SIG-M5 treated with dmso at 0.1 percent for 504 hours (cell line): Measurements from ENCODE around the gene NTN1.
"Not testable (repeated sequence)": the region's sequence is repeated elsewhere in the genome, so short reads cannot be mapped to it uniquely, and the experiment has no call there.

Experiments
- DNase-seq: peaks from one replicate; lab custom pipeline; 2025; ENCODE audit not compliant: unreplicated experiment; lab: John Stamatoyannopoulos, UW

NTN1 gene

DNA sequence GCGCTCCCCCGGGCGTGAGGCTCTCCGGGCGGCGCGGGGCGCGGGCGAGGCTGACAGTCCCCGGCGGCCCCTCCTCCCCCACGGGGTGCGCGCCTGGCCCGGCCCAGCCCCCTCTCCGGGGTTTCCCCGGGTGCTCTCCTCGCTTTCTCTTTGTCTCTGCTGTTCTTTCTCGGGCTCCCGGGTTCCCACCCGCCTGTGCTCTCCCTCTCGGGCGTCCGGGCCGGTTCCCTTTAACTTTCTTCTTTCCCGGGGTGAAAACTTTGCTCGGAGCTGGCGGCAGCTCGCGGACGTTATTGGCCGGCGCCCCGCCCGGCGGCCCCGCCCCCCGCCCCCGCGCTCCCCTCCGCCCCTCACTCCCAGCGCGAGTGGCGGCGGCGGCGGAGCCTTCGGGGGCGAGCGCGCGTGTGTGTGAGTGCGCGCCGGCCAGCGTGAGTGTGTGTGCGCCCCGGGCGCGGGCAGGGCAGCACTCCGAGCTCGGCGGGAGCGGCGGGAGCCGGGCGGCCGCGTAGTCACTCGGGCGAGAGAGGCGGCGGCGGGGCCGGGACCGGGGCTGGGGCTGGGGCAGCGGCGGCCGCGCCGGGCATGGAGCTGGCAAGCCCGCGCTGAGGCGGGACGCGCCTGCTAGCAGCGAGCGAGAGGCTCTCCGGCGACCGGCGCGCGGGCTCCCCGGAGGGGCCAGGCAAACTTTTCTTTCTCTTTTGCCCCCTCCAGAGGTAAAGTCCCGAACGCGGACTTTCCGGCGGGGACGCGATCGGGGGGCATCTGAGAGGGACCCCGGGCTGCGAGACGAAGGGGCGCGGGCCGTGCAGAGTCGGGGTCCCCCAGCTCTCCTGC, at the start of gene NTN1:
Gene NTN1, plus strand, starts transcription at position 353 of the 834 bp plus-strand sequence. CDS start 864 bp downstream, outside the sequence.
- peak; percentile 29 for DNase-seq

DNA sequence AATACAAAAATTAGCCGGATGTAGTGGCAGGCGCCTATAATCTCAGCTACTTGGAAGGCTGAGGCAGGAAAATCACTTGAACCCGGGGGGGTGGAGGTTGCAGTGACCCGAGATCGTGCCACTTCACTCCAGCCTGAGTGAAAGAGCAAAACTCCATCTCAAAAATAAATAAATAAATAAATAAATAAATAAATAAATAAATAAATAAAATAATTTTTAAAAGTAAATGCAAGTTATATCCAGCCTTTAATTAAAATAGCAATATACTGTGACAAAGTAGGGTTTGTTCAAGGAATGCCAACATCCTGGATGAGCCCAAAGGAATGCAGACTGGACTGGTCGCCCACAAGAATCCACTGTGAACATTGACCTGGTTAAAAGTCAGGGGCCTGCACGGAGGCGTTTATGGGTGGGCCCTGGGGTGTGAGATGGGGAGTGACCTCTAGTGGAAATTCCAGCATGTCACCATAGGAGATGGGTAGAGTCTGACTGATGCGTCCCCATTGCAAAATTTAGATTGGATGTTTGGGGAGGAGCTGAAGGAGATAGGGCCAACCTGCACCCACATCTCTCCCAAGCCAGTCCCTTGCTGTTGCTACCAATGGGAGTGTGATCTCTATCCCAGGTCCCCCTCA, 46.1 kb upstream of the NTN1 start:
- no peak for DNase-seq

- DNase-seq: no peak
Measured at GRCh38 chr17:8976638-8977037, 44.7 kb upstream of the NTN1 start.

DNA sequence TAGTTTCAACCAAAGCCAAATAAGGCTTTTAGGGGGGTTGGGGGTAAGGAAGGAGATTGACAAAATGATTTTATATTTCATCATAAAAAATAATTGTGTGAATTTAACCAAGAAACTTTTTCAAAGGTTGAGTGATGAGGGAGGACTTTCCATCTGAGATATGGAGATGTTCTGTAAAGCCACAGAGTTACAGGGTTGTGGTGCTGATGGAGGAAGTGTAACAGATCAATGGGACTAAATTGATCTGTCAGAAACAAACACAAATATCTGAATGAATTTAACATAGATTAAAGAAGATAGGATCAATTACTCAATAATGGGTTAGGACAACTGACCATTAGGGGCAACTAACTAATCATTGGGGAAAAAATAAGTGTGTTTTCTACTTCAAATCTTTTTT, 41.6 kb upstream of the NTN1 start:
- DNase-seq: no peak

- DNase-seq: no peak
Measured at GRCh38 chr17:8981443-8981842, 39.9 kb upstream of the NTN1 start.

- not testable (repeated sequence) for DNase-seq
Measured at GRCh38 chr17:8984225-8984624, 37.1 kb upstream of the NTN1 start.

DNA sequence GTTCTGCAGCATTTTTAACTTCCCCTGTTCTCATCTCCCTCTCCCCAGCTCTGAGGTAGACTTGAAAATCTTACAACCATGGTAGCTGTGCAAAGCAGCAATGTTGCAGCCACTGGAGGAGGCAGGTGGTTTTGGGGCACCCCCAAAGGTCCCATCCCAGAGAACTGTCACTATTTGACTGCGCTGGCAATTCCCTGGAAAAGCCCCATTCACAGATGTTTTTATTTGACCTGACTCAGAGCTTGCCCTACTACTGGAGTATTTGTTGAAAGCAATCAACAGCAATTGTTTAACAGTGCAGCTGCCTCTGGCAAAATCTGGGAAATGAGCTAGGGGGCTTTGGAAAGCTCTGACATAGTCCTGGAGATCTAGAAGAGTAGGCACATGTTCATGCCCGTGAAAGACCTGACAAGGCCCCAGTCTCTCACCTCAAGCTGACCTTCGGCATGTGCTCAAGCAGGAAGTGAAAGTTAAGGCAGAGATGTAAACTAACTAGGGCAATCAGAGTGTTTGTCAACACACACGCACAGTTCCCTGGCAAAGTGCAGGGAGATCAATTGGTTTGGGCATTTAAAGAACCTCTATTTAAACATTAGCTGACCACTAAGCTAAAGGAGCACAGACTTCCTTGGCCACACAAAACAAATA, 36.1 kb upstream of the NTN1 start:
- peak; percentile 25 for DNase-seq

GRCh38 chr17:8986295-8986694, 35.0 kb upstream of the NTN1 start:
- no peak for DNase-seq

DNA sequence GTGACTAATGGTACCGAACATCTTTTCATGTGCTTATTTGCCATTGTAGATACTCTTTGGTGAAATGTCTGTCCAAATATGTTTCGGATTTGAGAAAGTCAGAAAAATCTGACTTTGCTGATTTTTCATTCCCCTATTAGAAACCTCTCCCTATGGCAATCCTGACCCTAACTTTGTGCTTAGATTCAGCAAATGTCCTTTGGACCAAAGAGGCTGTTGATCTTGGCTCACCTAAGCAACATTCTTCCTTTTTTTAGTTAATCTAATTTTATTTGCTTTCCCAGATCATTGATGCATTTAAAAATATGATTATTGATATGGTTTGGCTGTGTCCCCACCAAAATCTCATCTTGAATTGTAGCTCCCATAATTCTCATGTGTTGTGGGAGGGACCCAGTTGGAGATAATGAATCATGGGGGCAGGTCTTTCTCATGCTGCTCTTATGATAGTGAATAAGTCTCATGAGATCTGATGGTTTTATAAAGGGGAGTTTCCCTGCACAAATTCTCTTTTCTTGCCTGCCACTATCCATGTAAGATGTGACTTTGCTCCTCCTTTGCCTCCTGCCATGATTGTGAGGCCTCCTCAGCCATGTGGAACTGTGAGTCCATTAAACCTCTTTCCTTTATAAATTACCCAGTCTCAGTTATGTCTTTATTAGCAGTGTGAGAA, 32.9 kb upstream of the NTN1 start:
- not testable (repeated sequence) for DNase-seq

DNA sequence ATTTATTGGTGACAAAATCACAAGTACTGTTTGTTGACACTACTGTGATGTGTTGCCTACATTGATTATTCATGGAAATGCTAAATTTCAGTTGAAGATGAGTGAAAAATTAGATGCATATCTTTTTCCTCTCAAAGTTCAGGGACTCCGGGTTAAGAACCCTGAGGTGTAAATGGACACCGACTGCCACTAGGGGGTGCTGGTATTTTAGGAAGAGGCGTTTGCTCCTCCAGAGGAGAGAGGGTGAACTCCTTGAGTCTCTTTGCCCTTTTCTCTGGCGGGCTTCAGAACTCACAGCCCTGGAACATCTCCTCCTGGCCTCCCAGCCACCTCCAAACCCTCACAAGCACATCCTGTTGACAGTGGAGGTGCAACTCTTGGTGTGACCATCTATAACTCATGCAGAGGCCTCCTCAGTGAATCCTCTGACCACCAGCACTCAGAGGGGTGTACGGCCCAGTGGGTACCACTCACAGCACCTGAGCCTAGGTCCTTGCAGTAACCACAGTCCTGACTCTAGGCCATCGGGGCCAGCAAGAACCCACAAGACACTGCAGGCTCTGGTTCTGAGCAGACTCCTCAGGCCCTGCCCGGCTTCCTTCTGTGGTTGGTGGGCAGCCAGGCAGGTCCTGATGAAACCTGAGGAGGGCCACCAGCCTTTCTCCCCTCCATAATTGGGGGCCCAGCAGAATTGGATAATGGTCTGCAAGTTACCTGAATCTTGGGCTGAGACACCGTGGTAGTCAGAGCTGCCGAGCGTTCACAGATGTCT, 29.6 kb upstream of the NTN1 start:
- DNase-seq: peak; percentile 68

DNA sequence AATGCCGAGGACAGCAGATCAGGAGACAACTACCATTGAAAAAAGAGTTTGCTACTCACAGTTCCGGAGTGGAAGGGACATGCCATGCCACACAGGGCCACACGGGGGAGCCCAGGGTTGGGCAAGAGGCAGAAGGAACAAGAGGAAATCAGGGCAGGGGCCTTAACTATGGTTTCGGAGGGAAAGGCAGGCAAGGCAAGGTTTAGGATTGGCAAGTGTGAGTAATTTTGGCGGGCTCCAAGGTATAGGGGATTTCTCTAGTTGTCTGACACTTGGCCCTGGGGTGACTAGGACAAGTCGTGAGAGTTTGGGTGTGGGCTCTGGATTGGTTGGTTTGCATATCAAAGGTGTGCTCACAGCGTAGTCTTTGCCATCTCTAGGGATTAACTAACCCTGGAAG, 27.0 kb upstream of the NTN1 start:
- DNase-seq: peak; percentile 49

DNA sequence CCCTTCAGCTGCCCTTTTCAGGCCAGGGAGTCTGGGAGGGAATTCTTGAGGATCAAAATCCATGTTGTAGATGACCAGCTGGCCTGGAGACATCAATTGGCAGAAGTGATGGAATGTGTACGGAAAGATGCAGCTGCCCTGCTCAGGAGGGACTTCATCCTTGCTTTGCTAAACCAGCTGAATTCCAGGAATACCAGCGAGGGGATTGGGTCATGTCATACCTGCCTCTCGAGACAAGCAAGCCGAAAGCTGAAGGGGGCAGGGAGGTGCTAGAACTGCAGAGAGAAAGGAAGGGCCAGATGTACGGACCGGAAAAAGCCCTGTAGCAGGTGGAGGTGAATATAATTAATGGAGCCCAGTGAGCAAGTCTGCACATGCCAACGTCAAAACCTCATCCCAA, 25.6 kb upstream of the NTN1 start:
- DNase-seq: no peak

DNA sequence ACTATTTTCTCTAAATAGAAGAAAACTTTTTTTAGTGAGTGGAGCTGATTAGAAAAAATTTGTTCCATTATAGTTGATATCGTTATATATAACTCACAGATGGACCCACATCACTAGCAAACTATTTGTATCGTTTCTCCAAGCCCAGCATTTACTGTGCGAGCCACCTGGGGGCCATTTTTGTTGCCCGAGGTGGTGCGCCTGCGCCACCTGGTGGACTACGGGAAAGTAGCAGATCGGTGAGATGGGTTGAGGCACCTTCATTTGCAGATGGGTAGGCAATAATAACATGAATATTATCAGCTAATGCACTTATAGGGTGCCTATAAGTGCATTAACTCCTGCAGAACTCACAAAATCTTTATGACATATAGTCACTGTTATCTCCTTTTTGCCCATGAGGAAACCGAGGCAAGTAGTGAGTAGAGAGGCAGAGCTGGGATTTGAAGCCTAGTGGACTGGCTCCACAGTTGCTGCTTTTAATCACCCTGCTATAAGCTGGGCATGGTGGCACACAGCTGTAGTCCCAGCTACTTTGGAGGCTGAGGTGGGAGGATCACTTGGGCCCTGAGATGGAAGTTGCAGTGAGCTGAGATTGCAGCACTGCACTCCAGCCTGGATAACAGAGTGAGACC, 23.2 kb upstream of the NTN1 start:
- DNase-seq: peak; percentile 49

DNA sequence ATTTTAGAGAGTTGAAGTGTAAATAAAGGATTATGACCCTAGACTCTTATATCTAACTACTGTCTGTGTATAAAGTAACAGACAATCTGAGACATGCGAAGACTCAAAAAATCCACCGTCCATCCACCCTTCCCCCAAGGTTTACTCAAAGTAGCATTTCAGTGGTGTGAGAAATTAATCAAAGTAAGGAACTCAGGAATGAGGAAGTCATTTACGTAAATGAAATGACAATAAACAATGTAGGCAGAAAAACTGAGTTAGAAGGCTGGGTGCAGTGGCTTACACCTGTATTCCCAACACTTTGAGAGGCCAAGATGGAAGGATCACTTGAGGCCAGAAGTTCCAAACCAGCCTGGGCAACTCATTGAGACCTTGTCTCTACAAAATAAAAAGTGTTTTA, 19.8 kb upstream of the NTN1 start:
- no peak for DNase-seq

- no peak for DNase-seq
Measured at GRCh38 chr17:9002227-9002605, 19.1 kb upstream of the NTN1 start.

DNA sequence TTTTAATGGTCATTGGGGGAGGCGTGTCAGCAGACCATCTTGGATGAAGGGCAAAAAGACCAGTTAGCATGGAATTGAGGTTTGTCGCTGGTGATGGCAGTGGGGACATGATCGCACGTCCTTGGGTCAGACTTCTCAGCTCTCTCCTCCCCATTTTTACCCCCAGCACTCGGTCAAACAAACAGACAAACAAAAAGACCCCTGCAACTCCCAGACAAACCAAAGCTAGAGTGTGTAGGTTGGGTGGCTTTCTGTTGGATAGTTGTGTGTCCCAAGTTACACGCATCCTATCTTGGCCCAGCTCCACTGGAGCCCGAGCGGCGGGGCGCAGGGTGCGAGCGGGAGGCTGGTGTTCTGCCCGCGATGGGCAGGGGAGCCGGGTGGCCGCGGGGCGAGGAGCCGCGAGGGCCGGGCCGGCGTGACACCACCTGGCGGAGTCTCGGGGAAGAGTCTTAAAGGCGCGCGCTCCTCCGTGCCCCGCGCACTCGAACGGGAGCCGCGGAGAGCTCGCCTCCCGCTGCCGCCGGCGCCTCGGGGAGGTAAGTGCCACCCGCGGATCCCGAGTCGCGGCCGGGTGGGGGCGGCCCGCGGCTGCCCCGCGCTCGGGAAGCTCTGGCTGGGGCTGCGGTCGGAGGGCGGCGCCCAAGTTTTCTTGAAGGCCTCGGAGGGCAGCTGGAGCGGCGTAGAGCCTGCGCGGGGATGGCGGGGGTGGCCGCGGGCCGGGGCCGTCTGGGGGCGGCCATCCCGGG, 18.5 kb upstream of the NTN1 start:
- DNase-seq: no peak

GRCh38 chr17:9003355-9004131, 17.8 kb upstream of the NTN1 start:
- no peak for DNase-seq

- DNase-seq: no peak
Measured at GRCh38 chr17:9004132-9004960, 17.0 kb upstream of the NTN1 start.
